ENCODE results near the gene BMPR1A. TPM values are rescaled to one million over a fixed set of nuclear protein-coding genes. Genes with fewer than 3 reads are reported as not detected.

BMPR1A gene
- total and polyA plus RNA-seq, 9 of the 15 experiments (the other 6 are each of a cell fraction or from before 2014, with no cell fraction given), result 1.6 to 17.5 (median 9.1) TPM

- no peak for TF ChIP-seq HNRNPUL1 (IDR thresholded peaks at IDR 0.05; ENCODE audit: low read length)
- no peak for TF ChIP-seq ZNF398 (CRISPR knock-in tag; IDR thresholded peaks at IDR 0.05)
- TF ChIP-seq ZC3H8 (IDR thresholded peaks at IDR 0.05), result no peak
- no peak for TF ChIP-seq NR4A1 (CRISPR knock-in tag; IDR thresholded peaks at IDR 0.05)
- TF ChIP-seq NR4A1 (tag; IDR thresholded peaks at IDR 0.05), result no peak; the same call in 1 of the 2 replicates
- TF ChIP-seq NRF1 (conservative IDR thresholded peaks at IDR 0.05 in 1 of 2, IDR thresholded peaks at IDR 0.05 in 1 of 2), result peak; percentile 53 to 63
- no peak for TF ChIP-seq MCM3 (IDR thresholded peaks at IDR 0.05)
- TF ChIP-seq E2F8 (IDR thresholded peaks at IDR 0.05; ENCODE audit: low read depth, partially characterized antibody), result no peak
- TF ChIP-seq, protein P1, sequence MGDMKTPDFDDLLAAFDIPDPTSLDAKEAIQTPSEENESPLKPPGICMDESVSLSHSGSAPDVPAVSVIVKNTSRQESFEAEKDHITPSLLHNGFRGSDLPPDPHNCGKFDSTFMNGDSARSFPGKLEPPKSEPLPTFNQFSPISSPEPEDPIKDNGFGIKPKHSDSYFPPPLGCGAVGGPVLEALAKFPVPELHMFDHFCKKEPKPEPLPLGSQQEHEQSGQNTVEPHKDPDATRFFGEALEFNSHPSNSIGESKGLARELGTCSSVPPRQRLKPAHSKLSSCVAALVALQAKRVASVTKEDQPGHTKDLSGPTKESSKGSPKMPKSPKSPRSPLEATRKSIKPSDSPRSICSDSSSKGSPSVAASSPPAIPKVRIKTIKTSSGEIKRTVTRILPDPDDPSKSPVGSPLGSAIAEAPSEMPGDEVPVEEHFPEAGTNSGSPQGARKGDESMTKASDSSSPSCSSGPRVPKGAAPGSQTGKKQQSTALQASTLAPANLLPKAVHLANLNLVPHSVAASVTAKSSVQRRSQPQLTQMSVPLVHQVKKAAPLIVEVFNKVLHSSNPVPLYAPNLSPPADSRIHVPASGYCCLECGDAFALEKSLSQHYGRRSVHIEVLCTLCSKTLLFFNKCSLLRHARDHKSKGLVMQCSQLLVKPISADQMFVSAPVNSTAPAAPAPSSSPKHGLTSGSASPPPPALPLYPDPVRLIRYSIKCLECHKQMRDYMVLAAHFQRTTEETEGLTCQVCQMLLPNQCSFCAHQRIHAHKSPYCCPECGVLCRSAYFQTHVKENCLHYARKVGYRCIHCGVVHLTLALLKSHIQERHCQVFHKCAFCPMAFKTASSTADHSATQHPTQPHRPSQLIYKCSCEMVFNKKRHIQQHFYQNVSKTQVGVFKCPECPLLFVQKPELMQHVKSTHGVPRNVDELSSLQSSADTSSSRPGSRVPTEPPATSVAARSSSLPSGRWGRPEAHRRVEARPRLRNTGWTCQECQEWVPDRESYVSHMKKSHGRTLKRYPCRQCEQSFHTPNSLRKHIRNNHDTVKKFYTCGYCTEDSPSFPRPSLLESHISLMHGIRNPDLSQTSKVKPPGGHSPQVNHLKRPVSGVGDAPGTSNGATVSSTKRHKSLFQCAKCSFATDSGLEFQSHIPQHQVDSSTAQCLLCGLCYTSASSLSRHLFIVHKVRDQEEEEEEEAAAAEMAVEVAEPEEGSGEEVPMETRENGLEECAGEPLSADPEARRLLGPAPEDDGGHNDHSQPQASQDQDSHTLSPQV (IDR thresholded peaks at IDR 0.05), result no peak
- no peak for TF ChIP-seq RBM25 (IDR thresholded peaks at IDR 0.05; ENCODE audit: low read depth, low read length, severe bottlenecking)
- no peak for TF ChIP-seq CREB1 (IDR thresholded peaks at IDR 0.05)
- TF ChIP-seq CREB1 (CRISPR knock-in tag; IDR thresholded peaks at IDR 0.05), result peak; percentile 29; the same call in 1 of the 2 replicates
- no peak for TF ChIP-seq MAFF (IDR thresholded peaks at IDR 0.05; ENCODE audit: low read length)
- TF ChIP-seq ETV5 (CRISPR knock-in tag; IDR thresholded peaks at IDR 0.05; ENCODE audit: low read depth), result no peak
- TF ChIP-seq SP2 (IDR thresholded peaks at IDR 0.05; ENCODE audit: extremely low read depth, low read depth, low read length, poor library complexity, severe bottlenecking), result no peak
Measured at GRCh38 chr10:86960003-86960862, 203.8 kb downstream of the BMPR1A start (continued).

Data from K562 (cell line).